ENCODE measurements around the gene PLCB1.

DNA sequence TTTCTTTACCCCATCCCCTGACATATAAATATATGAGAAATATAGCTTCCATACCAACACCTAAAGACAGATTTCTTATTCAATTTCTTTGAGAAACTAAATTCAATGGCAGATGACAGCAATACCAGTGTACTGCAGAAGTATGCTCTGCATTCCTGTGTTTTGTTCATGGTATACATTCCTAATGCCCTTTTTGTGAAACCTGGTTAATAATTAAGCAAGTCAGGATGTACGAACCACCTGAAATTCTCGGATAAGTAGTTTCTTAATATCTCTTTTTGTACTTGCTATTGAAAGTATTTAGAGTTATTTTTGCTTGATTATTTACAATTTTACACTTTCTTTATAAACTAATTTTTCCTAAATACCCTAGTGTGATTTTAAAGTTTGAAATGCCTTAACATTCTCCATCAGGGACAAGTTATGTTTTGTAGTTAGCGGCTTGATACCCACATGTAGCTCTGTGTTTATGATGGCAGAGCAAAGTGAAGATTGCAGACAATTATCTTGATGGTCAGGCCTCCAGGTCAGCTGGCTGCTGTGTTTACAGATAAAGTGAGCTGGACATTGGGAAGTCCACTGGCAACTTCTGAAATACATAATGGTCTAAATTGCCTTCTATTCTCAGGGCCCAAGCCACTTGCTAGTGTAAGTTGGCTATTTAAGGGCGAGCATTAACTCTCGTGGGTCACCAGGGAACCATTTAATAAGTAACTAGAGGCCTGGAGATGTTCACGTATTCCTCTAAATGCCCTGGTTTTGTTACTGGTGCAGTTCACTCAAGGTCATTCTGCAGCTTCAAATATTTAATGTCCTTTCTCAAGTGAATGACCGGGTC, 58.2 kb downstream of the PLCB1 start:
- TF ChIP-seq, protein P1, sequence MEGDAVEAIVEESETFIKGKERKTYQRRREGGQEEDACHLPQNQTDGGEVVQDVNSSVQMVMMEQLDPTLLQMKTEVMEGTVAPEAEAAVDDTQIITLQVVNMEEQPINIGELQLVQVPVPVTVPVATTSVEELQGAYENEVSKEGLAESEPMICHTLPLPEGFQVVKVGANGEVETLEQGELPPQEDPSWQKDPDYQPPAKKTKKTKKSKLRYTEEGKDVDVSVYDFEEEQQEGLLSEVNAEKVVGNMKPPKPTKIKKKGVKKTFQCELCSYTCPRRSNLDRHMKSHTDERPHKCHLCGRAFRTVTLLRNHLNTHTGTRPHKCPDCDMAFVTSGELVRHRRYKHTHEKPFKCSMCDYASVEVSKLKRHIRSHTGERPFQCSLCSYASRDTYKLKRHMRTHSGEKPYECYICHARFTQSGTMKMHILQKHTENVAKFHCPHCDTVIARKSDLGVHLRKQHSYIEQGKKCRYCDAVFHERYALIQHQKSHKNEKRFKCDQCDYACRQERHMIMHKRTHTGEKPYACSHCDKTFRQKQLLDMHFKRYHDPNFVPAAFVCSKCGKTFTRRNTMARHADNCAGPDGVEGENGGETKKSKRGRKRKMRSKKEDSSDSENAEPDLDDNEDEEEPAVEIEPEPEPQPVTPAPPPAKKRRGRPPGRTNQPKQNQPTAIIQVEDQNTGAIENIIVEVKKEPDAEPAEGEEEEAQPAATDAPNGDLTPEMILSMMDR (IDR thresholded peaks at IDR 0.05; ENCODE audit: insufficient read depth, low read depth, low read length), result no peak
- TF ChIP-seq EZH2 (IDR thresholded peaks at IDR 0.05; ENCODE audit: insufficient read depth, low read length), result no peak

Data from astrocyte (in vitro differentiated cells and primary cell).